Hematopoietic multipotent progenitor cell treated with erythropoietin and hydrocortisone succinate and interleukin-3 and kit ligand, for 8 days (in vitro differentiated cells): ENCODE measurements around the gene MMP28.

Experiments used
- DNase-seq: peaks from one replicate; pipeline ENCODE4 v3.0.0-alpha.2; 2015

MMP28 gene

DNA sequence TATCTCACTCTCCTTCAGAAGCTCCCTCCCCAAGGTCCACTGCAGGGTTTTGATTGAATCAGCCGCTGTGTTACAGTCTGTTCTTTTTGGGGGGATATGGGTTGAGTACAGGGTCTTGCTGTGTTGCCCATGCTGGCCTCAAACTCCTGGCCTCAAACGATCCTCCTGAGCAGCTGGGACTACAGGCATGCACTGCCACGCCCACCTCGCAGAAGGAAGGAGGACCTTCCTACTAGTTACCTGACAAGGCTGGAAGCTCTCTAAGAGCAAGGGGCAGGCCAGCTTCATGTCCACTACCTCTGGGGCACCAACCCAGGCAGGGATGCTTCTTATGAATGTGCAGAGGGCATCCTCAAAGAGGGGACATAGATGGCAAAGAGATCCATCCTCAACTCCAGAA is 1.9 kb upstream of the MMP28 start:
- no peak for DNase-seq

GRCh38 chr17:35796942-35797341 is 1.5 kb upstream of the MMP28 start:
- no peak for DNase-seq

- no peak for DNase-seq
Measured at GRCh38 chr17:35795871-35796265, 427 bp upstream of the MMP28 start.

DNA sequence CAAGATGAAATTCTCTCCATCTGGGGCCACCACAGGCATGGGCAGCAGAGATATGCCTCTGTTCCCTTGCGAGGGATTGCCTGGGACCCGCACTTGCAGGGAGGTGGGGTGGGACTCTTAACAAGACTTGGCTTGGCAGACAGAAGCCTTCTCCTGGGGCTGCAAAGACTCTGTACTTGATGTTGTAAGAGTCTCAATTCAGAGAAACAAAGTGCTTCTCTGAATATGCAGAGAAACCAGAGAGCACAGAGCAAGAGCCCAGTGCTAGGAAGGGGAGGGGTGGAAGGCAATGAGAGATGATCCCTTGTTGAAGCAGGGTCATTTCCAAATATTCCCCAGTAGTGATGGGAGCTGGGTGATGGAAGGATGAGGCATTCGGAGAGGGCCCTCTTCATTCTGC is 2.2 kb downstream of the MMP28 start:
- DNase-seq = no peak

GRCh38 chr17:35791681-35792350 is 3.6 kb downstream of the MMP28 start:
- DNase-seq = no peak

DNA sequence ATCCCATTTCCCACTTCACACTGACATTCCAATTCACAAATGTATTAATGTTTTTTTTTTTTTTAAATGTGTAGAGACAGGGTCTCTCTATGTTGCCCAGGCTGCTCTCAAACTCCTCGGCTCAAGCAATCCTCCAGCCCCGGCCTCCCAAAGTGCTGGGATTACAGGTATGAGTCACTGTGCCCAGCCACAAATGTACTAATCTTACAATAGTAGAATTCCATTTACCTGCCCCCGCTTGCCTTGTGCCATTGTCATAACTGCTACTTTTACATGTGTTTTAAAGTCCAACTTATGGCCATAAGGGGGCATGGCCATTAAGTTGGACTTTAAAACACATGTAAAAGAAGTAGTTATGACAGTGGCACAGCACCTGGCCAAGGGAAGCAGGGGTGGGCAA is 4.6 kb downstream of the MMP28 start:
- DNase-seq = no peak

DNA sequence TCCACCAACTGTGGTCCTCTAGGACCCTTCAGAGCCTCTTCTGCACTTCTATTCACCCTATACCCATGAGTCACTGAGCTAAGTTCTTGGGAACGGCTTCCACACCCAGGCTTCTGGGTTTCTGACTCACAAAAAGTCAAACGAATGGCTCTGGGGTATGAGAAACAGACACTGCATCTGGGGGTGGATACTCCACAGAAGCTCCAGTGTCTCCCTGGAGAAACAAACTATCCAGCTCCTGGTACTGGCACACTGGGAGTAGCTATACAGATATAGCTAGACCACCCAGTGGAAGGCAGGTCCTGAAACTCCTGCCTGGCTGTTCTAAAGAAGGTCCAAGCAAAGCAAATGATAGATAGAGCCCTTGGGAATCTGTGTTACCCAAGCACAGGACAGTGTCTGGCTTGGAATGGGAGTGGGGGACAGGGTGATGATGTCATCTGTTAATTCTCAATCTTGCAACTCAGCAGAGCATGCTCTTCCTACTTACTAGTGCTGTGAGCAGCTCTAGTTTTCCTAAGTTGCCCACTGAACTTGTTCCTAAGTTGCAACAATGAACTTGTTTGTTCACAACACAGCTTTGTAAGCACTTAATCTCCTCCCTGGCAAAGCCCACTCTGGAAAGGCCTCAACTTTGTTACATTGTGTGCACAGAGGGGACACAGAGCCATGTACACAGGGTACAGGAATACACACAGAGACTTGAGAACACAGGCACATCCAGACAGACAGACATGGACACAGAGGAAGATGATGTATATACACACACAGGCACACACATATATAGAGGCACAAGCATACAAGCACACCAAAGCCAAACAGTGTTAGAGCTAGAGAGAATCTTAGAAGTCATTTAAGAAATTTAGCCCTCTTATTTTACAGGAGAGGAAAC is 6.7 kb downstream of the MMP28 start:
- no peak for DNase-seq

GRCh38 chr17:35786941-35787432 is 8.5 kb downstream of the MMP28 start:
- no peak for DNase-seq

- no peak for DNase-seq
Measured at GRCh38 chr17:35784895-35785294, 10.5 kb downstream of the MMP28 start.

DNA sequence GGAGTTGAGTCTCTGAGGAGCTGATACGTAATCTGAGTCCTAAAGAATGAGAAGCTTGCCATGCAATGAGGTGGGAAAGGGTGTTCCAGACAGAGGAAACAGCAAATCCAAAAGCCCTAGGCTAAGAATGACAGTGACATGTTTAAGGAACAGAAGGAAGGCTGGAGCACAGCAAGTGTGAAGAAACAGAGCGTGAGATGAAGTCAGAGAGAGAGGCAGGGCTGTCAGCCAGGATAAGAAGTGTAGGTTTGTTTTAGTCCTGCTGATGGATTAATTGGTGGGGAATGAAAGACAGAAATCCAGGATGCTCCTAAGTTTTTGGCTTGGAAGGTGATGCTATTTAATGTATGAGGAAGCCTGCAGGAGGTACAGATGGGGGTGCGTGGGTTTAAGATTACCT is 14.5 kb downstream of the MMP28 start:
- DNase-seq = no peak

- DNase-seq = no peak
Measured at GRCh38 chr17:35778641-35779196, 16.7 kb downstream of the MMP28 start.

DNA sequence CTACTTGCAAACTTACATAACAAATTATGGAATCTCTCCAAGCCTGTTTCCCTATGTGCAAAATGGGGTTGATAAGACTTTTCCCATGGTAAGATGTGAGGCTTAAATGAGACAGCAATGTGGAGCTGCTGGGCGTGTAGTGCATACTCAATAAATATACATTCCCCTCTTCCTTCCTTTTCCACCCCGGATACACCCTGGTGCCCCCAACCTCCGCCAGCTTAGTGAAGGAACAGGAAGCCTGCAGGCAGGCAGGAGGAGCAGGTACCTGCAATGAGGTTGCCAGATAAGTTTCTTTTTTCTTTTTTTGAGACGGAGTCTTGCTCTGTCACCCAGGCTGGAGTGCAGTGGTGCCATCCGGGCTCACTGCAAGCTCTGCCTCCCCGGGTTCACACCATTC is 19.9 kb downstream of the MMP28 start:
- no peak for DNase-seq

DNA sequence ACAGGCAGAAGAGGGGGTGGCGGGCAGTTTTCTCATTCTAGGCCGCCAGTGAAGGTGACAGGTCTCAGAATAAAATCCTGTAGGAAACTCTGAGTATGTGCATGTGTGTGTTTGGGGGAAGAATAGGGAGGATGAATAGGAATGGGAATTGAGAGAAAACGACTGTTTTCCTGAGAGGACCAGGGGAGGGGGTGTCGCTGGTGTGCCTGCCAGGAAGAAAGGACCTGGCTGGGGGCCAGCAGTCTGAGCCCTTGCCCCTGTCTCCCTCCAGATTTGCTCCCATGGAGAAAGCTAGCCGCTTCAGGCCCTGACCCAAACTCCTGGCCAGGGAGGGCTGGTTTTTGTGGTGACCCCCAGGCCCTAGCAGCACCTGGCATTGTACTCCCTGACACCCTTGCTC is 20.4 kb downstream of the MMP28 start:
- DNase-seq = no peak

DNA sequence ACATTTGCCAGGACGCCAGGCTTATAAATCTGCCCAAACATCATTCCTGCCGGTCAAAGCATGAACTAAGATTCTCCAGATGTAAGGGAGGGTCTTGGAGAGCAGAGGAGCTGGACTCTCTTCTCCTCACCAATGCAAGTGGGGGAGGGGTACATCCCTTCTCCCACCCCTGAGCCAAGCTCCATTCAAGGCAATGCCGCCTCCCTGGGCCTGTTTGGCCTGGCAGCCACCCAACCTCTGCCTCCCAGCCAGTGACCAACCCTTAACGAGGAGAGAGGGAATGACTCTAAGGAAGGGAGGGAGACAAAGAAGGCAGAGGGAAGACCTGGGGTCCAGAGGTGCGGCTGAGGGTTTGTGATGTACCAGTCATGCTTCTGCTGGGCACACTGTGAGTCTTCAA is 20.9 kb downstream of the MMP28 start:
- no peak for DNase-seq

DNA sequence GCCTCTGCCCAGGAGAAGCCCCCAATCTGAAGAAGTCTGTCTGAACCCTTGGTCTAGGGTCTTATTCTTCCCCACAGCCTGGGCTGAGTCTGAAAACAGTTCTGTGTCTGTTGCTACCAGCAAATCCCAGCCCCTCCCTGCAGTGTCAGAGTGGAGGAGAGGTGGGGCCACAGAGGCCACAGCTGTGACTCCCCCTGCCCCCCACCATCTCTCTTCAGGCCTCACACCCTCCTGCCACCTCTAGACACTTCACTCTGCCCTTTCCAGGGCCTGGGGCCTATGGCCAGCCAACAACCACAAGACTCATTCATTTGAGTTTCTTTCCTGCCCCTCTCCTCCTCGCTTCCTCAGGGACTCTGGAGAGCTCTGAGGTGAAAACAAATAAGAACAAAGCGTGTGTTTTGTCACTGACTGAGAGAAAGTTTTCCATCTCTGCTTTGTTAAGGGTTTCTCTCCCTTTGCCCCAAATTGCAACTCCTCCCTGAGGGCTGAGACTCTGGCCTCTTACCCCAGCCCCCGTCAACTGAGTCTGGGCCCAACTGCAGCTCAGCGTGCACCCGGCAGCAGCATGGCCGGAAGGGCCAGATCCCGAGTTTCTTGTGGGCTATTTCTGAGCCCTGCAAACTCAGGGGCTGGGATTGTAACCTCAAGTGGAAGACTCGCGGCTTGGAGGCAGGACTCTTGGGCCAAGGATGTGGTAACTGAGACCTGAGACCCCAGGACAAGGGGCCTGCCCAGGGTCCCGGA is 21.6 kb downstream of the MMP28 start:
- no peak for DNase-seq

DNA sequence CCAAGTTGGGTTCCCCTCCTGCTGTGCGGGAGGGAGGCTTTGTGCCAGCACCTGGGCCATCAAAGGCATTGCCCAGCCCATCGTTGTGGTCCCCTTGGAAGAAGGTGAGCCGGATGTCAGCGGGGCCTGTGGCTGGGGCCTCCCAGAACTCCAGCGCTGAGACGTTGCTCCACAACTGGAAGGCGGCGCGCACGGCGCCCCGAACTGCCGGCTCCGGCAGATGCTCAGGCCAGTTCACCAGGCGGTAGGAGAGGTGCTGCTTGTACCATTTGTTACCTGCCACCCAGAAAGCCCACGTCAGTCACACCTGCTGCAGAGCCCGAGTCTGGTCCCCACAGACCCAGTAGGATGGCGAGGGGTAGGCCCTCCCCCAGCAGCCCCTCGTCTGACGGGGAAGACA is 22.3 kb downstream of the MMP28 start:
- no peak for DNase-seq

GRCh38 chr17:35769895-35770486 is 25.4 kb downstream of the MMP28 start:
- DNase-seq = no peak

- no peak for DNase-seq
Measured at GRCh38 chr17:35768797-35769196, 26.6 kb downstream of the MMP28 start.

- peak; percentile 69 for DNase-seq
Measured at GRCh38 chr17:35766903-35767510, 28.4 kb downstream of the MMP28 start.

- no peak for DNase-seq
Measured at GRCh38 chr17:35766489-35766877, 29.0 kb downstream of the MMP28 start.

GRCh38 chr17:35765756-35766488 is 29.5 kb downstream of the MMP28 start:
- no peak for DNase-seq
